ENCODE results near the gene CTAG1A.
A peak's percentile ranks its signal among the peaks of the same experiment; 100 is the strongest.
"Not testable (repeated sequence)": the region's sequence is repeated elsewhere in the genome, so short reads cannot be mapped to it uniquely, and the experiment has no call there.

Gene CTAG1A

GRCh38 chrX:154584585-154585183, at the start of gene CTAG1A:
Gene CTAG1A, plus strand, starts transcription at chrX:154585133. Its CDS starts 74 bp downstream, at chrX:154585207.
- DNase-seq (ENCODE audit: low read depth) = not testable (repeated sequence)

- DNase-seq (ENCODE audit: low read depth) = no peak
Observed at GRCh38 chrX:154535892-154536291, 49.0 kb upstream of the CTAG1A start.

DNA sequence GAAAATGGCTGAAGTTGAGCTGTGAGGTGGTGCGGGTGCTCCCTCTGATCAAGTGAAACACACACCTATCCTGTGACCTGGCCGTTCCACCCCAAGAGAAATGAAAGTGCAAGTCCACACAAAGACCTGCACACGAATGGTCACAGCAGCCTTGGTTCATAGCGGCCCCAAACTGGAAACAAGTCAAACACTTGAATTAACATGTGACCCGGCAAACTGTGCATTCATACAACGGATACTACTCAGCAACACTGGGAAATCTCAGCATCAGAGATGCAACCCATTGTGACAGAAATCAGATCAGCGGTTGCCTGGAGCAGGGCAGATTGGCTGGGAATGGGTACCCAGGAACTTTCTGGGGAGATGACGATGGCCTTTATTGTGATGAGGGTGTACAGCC, 45.9 kb upstream of the CTAG1A start:
- DNase-seq (ENCODE audit: low read depth) = no peak

- not testable (repeated sequence) for DNase-seq (ENCODE audit: low read depth)
Observed at GRCh38 chrX:154540365-154540764, 44.6 kb upstream of the CTAG1A start.

- no peak for DNase-seq (ENCODE audit: low read depth)
Observed at GRCh38 chrX:154540897-154541535, 43.9 kb upstream of the CTAG1A start.

- no peak for DNase-seq (ENCODE audit: low read depth)
Observed at GRCh38 chrX:154541589-154541895, 43.4 kb upstream of the CTAG1A start.

DNA sequence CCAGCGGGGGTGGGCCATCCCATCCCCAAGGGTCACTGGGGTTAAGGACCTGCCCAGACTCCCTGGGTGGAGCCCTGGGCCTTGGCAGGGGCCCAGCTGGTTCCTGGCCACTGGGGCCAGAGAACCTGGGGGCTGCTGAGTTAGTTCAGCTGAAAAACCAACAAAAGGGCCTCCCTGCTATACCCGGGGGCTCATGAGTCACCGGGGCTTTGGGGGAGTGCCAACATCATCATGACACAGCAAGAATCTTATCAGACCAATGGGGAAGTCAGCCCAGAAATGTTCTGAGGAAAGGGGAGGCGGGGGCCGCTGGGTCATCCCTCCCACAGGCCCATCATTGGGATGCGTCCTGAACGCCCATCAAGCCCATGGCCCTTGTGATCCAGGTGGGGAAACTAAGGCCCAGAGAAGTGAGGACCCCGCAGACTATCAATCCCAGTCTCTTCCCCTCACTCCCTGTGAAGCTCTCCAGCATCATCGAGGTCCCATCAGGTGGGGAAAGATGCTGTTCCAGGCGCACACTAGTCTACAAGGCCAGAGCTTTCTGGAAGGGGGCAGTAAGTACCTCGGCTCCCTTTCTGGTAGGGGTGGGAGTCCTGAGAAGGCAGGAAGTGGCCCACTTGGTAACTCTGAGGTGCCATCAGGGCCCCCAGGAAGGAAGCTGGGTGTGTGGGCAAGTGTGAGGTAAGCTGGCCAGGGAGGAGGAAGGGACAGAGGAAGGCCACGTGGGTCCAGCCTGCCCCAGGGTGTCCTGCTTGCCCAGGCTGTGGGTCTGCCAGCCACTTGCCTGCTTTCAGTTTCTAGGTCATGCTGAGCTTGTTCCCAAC, 42.8 kb upstream of the CTAG1A start:
- peak; percentile 60 for DNase-seq (ENCODE audit: low read depth)

GRCh38 chrX:154542723-154543424, 42.1 kb upstream of the CTAG1A start:
- DNase-seq (ENCODE audit: low read depth) = no peak

DNA sequence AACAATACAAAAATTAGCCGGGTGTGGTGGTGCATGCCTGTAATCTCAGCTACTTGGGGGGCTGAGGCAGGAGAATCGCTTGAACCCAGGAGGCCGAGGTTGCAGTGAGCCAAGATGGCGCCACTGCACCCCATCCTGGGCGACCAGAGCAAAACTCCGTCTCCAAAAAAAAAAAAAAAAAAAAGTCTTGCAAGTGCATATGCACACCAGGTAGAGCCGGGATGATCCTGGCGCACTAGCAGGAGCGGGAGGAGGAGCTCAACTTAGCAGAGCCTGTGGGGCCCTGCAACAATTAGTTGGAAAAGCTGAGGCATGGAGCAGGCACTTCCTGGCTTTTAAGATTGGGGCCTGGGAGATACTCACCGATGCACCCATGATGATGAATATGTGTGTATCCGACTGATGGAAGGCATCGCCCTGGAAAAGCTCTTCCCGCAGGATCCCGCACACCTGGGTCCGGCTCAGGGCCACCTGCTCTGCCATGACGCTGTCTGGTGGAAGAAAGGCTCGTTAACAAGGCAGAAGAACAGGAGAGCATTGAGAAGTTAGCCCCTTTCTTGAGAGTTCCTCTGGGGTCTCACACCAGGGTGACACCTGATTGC, 39.2 kb upstream of the CTAG1A start:
- no peak for DNase-seq (ENCODE audit: low read depth)

DNA sequence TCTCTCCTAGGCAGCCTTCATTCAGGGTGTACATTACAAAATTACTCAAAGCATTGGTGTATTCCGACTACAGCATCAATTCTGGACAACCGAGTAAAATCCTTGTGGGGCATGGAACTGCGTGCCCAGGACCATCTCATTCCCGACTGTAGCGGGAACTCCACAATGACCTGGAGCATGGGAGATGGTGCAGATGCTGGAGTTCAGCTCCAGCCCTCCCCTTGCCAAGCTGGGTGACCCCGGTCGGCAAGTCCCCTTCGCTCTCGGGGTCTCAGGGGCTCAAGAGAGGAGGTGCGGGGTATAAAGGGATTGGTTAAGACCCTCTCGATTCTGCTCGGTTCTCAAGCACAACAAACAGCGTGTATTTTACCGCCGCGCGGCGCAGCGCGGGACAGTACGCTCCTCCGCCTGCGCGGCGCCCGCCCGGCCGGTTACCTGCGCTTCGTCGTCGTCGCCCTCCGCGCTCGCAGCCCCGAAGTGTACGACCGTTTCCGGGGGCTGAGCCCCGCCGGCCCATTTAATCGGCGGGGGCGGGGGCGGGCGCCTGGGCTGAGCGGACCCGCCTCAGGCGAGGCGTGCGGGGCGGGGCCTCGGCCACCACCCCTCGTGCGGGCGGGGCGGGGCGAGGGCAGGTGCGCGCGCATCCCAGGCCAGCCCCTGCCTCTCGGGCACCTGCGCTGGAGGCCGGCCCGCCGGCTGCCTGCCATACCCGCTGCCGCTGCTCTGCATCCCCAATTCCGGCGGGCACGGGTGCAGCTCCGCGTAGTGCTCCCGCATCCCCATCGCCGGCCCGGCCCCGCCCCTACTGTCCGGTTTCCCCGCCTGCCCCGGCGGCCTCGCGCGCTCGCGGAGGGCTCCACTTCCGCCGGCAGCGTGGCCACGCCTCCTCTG, 38.3 kb upstream of the CTAG1A start, which contains the start of gene G6PD:
TSS of gene G6PD (minus strand) at position 493 of the 891 bp plus-strand sequence. CDS start 691 bp downstream, outside the sequence.
- DNase-seq (ENCODE audit: low read depth) = no peak

DNA sequence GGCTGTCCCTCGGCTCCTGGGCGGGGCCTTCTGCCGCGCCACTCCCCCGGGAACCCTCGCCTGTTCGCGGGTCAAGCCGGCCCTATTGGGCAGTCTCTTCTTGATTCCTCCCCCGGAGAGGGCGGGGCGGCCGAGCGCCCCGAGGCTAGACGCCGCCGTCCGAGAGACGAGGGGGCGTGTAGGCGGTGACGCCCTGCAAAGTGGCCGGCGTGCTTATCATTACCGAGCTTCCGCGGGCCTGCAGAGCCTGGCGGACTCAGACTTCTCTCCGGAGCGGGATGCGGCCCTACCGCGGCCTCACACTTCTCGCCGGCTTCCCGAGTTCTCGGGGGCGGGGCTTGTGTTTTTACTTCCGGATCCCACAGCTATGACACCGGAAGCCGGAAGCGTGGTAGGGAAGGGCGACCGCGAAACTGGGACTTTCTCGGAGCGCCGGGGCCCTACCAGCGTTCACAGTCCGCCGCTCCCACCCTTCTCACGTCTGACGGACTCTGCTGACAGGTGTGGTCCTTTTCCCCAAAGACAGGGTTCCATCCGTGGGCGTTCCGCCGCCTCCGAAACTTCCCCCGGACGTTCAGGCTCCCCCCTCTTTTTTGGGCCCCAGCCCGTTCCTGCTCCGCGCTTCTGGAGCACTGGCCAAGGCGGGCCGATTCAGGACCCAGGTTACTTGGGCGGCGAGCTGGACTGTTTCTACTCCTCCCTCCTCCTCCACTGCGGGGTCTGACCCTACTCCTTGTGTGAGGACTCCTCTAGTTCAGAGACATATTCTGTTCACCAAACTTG, 37.5 kb upstream of the CTAG1A start, which contains the start of gene IKBKG:
TSS of gene IKBKG (plus strand) at position 376 of the 783 bp plus-strand sequence. CDS start 4,383 bp downstream, outside the sequence.
- peak; percentile 47 for DNase-seq (ENCODE audit: low read depth)

- no peak for DNase-seq (ENCODE audit: low read depth)
Observed at GRCh38 chrX:154548028-154548316, 37.0 kb upstream of the CTAG1A start.

DNA sequence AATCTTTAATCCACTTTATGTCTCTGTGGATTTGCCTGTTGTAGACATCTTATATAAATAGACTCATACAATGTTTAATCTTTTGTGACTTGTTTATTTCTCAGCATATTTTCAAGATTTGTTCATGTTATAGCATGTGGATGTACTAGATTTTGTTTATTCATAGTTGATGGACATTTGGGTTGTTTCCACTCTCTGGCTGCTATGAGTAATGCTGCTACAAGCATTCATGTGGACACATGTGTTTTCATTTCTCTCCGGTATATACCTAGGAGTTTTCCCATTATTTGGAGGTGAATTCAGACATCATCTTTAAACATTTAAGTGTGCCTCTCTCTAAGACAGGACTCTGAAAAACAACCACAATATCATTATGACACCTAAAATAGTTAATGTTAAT, 35.2 kb upstream of the CTAG1A start:
- DNase-seq (ENCODE audit: low read depth) = no peak

DNA sequence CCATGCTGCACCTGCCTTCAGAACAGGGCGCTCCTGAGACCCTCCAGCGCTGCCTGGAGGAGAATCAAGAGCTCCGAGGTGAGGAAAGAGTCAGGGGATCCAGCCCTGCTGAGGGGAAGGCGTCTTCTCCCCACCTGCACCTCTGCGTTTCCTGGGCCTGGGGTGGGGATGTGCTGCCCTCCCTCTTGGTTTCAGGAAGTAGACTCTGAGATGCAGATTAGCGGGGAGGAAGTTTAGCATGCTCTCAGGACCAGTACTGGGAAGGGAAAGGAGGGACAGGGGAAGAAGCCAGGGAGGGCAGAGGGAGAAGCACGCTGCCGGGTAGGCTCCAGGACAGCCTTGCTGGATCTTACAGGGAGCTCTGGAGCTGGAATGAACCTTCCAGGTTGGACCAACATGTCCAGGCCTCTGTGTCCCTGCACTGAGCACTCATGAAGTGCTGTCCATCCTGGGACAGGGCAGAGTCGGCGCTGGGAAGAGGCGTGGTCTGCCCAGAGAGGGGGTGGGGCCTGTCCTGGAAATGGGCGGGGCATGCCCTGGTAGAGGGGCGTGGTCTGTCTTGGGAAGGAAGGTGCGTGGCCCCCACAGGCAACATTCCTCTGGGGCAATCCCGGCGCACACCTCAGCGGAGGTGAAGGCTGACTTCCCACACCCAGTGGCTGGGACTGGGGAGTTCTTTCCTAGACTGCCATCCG, 32.7 kb upstream of the CTAG1A start:
- not testable (repeated sequence) for DNase-seq (ENCODE audit: low read depth)

- DNase-seq (ENCODE audit: low read depth) = not testable (repeated sequence)
Observed at GRCh38 chrX:154558060-154558690, 26.8 kb upstream of the CTAG1A start.

- DNase-seq (ENCODE audit: low read depth) = not testable (repeated sequence)
Observed at GRCh38 chrX:154558896-154559295, 26.0 kb upstream of the CTAG1A start.

DNA sequence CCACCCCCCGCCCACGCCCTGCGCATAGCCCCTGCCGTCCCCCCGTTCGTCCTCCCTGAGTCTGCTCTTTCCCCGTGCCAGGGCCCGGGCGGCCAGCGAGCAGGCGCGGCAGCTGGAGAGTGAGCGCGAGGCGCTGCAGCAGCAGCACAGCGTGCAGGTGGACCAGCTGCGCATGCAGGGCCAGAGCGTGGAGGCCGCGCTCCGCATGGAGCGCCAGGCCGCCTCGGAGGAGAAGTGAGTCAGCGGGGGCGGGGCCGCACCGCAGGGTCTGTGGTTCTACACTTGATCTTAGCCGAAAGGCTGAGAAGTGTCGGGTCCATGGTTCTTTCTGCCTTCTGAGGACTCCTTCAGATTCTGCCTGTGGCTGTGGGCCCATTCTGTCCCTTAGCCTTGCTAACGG, 24.6 kb upstream of the CTAG1A start:
- DNase-seq (ENCODE audit: low read depth) = not testable (repeated sequence)

DNA sequence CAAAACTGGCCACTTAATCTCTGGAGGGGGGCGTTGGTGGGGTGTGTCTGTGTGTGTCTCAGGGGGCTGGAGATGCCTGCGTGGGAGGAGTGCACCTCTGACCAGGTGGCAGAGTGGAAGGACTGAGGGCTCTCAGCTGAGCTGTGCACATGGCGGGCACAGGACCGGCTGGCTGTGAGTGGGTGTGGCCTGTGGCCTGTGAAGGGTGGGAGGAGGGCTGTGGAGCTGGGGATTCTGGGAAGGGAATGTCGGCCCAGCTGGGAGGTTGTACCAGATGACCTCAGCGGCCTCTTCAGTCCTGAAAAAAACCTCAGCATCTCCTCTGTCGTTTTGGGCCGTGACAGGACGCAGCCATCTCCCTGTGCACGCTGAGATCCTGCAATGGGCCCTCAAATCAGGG, 22.6 kb upstream of the CTAG1A start:
- DNase-seq (ENCODE audit: low read depth) = not testable (repeated sequence)

DNA sequence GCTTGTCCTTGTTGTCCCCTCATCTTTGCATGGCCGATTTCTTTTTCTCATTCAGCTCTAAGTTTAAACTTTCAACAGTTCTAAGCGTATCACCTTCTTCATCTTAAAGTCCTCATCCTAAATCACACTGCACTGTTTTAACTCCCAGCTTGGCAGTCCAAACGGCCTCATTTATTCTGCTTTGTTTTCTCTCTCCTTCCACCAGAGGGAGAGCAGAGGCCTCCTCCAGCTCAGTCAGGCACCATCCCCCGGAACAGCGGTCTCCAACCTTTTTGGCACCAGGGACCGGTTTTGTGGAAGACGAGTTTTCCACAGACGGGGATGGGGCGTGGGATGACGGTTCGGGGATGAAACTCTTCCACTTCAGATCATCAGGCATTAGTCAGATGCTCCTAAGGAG, 14.6 kb upstream of the CTAG1A start:
- DNase-seq (ENCODE audit: low read depth) = not testable (repeated sequence)
